Epidermal melanocyte (primary cell): ENCODE data around the gene CYP2A7.
"Not testable (repeated sequence)": the region's sequence is repeated elsewhere in the genome, so short reads cannot be mapped to it uniquely, and the experiment has no call there.

Source experiments
- DNase-seq: peaks from one replicate; pipeline ENCODE4 v3.0.0; 2011; ENCODE audit warnings: low spot score; ENCODE audit not compliant: insufficient read length

CYP2A7 gene

GRCh38 chr19:40882062-40882461, at the start of gene CYP2A7:
Gene CYP2A7, minus strand, starts transcription at chr19:40882231. Its CDS starts 21 bp downstream, at chr19:40882210.
- not testable (repeated sequence) for DNase-seq

- not testable (repeated sequence) for DNase-seq
Observed at GRCh38 chr19:40930799-40931198, 48.8 kb upstream of the CYP2A7 start.

GRCh38 chr19:40929942-40930341, 47.9 kb upstream of the CYP2A7 start:
- DNase-seq = not testable (repeated sequence)

GRCh38 chr19:40928850-40929249, 46.8 kb upstream of the CYP2A7 start:
- no peak for DNase-seq

- DNase-seq = no peak
Observed at GRCh38 chr19:40927567-40927966, 45.5 kb upstream of the CYP2A7 start.

- not testable (repeated sequence) for DNase-seq
Observed at GRCh38 chr19:40926276-40926675, 44.2 kb upstream of the CYP2A7 start.

GRCh38 chr19:40923934-40924391, 41.9 kb upstream of the CYP2A7 start:
- DNase-seq = no peak

GRCh38 chr19:40922237-40923160, 40.5 kb upstream of the CYP2A7 start:
- not testable (repeated sequence) for DNase-seq

- no peak for DNase-seq
Observed at GRCh38 chr19:40921005-40921897, 39.2 kb upstream of the CYP2A7 start.

GRCh38 chr19:40920300-40921004, 38.4 kb upstream of the CYP2A7 start:
- no peak for DNase-seq

- DNase-seq = not testable (repeated sequence)
Observed at GRCh38 chr19:40919530-40920299, 37.7 kb upstream of the CYP2A7 start.

- DNase-seq = not testable (repeated sequence)
Observed at GRCh38 chr19:40918303-40918702, 36.3 kb upstream of the CYP2A7 start.

- no peak for DNase-seq
Observed at GRCh38 chr19:40908976-40909375, 26.9 kb upstream of the CYP2A7 start.

GRCh38 chr19:40907968-40908735, 26.1 kb upstream of the CYP2A7 start:
- no peak for DNase-seq

GRCh38 chr19:40906512-40906911, 24.5 kb upstream of the CYP2A7 start:
- DNase-seq = no peak

GRCh38 chr19:40904673-40905156, 22.7 kb upstream of the CYP2A7 start:
- not testable (repeated sequence) for DNase-seq

- not testable (repeated sequence) for DNase-seq
Observed at GRCh38 chr19:40901975-40902750, 20.1 kb upstream of the CYP2A7 start.

GRCh38 chr19:40900521-40900920, 18.5 kb upstream of the CYP2A7 start:
- not testable (repeated sequence) for DNase-seq

GRCh38 chr19:40899964-40900363, 17.9 kb upstream of the CYP2A7 start:
- DNase-seq = not testable (repeated sequence)
